Measurements from ENCODE around the gene ACD. TPM values are rescaled to one million over a fixed set of nuclear protein-coding genes. Genes with fewer than 3 reads are reported as not detected.

Gene ACD
- total and polyA plus RNA-seq, 9 donors: 5.3 to 40.8 (median 29.4) TPM

DNA sequence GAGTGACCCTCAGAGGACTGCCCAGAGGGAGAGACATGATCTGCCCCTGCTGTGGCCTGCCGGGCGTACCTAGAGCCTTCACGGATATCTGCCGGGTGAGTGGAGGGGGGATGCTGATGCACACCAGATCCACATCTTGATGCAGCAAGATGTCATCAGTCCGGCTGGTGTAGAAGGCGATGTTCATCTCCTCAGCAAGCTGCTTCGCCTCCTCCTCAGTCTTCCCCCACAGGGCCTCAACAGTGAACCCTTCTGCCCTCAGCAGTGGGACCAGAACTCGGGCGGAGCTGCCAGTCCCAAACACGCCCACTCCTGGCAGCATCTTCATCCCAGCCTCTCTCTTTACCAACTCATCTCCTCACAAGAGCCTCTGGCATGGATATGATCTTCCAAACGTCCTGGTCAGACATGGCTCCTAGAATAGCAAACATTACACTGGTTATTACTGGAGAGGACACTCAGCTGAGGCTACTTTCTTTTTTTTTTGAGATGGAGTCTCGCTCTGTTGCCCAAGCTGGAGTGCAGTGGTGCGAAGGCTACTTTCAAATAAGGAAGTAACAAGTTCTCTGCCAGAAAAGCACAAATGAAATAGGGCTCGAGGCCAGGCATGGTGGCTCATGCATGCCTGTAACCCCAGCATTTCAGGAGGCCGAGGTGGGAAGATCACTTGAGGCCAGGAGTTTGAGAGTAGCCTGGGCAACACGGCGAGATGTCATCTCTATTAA is 25.5 kb upstream of the ACD start:
- no peak for DNase-seq
- intact Hi-C loops (cut with DNase I): no loop called here
- WGBS, 3 donors: 86 to 91% (median 88%) methylated on average over 17 of the region's 17 CpGs
- H3K36me3 ChIP-seq: no peaks in the 10 kb centered on the region
- H3K4me1 ChIP-seq (ENCODE audit: insufficient read depth): no peaks in the 10 kb centered on the region
- no peak for TF ChIP-seq CTCF (IDR thresholded peaks at IDR 0.05)
- no peaks in the 10 kb centered on the region for H3K9me3 ChIP-seq
- H3K27me3 ChIP-seq: no peaks in the 10 kb centered on the region
- no peak overlapping the region for H3K27ac ChIP-seq
- H3K4me3 ChIP-seq: no peak overlapping the region

DNA sequence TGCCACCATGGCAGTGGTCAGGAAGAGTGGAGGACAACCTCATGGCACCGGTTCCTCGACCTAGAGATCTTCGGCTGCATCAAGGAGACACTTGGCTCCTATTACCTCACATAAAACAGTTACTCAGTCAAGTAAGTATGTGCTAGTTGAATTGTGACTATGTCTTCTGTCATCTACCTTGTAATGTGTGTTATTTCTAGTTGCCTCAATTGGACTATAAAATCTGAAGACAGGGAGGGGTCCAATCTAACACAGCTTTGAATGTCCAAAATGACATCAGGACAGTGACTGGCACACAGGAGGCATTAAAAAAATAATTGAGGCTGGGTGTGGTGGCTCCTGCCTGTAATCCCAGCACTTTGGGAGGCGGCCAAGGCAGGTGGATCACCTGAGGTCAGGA is 23.7 kb upstream of the ACD start:
- no peaks in the 10 kb centered on the region for H3K9me3 ChIP-seq
- no peaks in the 10 kb centered on the region for H3K4me1 ChIP-seq (ENCODE audit: insufficient read depth)
- intact Hi-C loops (cut with DNase I): no loop called here
- no peak for TF ChIP-seq EP300 (IDR thresholded peaks at IDR 0.05)
- no peak for TF ChIP-seq CTCF (IDR thresholded peaks at IDR 0.05)
- TF ChIP-seq POLR2A (IDR thresholded peaks at IDR 0.05): no peak
- H3K36me3 ChIP-seq: no peaks in the 10 kb centered on the region
- H3K4me3 ChIP-seq: no peak overlapping the region
- H3K27me3 ChIP-seq: no peaks in the 10 kb centered on the region
- WGBS, 3 donors: 92 to 97% (median 94%) methylated on average over 4 of the region's 4 CpGs
- DNase-seq: no peak
- no peak overlapping the region for H3K27ac ChIP-seq

- WGBS, 3 donors: 85 to 90% (median 90%) methylated on average over 10 of the region's 10 CpGs
- intact Hi-C loops (cut with DNase I): loop anchor here in 2 of 4 donors (5.0 to 10.0 kb wide), 3 partner anchors 125 to 345 kb away; partner anchors contain the start of genes CTRL (in 1 of the 2), DDX28 (in 1 of the 2), DUS2 (in 1 of the 2) and RANBP10 (in 1 of the 2)
- Histone ChIP-seq H3K27ac (no peak overlapping the region), H3K9me3 (no peaks in the 10 kb centered on the region), H3K27me3 (no peaks in the 10 kb centered on the region), H3K4me1 (ENCODE audit: insufficient read depth) (no peaks in the 10 kb centered on the region), H3K36me3 (no peaks in the 10 kb centered on the region), H3K4me3 (no peak overlapping the region)
- no peak for DNase-seq
- TF ChIP-seq CTCF (IDR thresholded peaks at IDR 0.05) (no peak), EP300 (IDR thresholded peaks at IDR 0.05) (no peak), POLR2A (IDR thresholded peaks at IDR 0.05) (no peak)
Observed at GRCh38 chr16:67679935-67680897, 20.2 kb upstream of the ACD start.

DNA sequence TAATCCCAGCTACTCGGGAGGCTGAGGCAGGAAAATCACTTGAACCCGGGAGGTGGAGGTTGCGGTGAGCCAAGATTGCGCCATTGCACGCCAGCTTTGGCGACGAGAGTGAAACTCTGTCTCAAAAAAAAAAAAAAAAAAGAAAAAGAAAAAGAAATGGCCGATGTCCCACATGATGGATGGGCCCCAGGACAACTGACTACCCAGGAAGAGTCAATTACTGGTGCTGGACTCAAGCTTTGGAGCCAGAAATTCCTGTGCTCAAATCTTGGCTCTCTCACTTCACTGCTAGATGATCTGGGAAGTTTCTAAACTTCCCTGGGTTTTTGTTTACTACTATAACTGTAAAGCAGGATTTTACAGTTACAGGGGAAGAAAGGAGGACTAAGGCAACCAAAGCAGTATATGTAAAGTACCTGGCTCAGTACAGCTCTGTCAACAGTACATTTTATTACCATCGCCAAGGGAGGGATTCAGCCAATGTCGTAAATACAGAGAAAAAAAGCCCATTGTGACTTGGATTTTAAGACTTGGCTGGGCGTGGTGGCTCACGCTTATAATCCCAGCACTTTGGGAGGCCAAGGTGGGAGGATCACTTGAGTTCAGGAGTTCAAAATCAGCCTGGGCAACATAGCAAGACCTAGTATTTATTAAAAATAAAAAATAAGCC is 18.4 kb upstream of the ACD start:
- DNase-seq: no peak
- WGBS, 3 donors: 89 to 94% (median 91%) methylated on average over 12 of the region's 12 CpGs
- no peaks in the 10 kb centered on the region for H3K9me3 ChIP-seq
- no peak overlapping the region for H3K4me3 ChIP-seq
- H3K27ac ChIP-seq: no peak overlapping the region
- intact Hi-C loops (cut with DNase I): loop anchor here in 2 of 4 donors (5.0 to 10.0 kb wide), 3 partner anchors 126 to 346 kb away; partner anchors contain the start of genes CTRL (in 1 of the 2), DDX28 (in 1 of the 2), DUS2 (in 1 of the 2) and RANBP10 (in 1 of the 2)
- peaks cover 4% of the 10 kb centered on the region for H3K4me1 ChIP-seq (ENCODE audit: insufficient read depth)
- no peaks in the 10 kb centered on the region for H3K36me3 ChIP-seq
- TF ChIP-seq CTCF (IDR thresholded peaks at IDR 0.05): no peak
- TF ChIP-seq POLR2A (IDR thresholded peaks at IDR 0.05): no peak
- TF ChIP-seq EP300 (IDR thresholded peaks at IDR 0.05): no peak
- no peaks in the 10 kb centered on the region for H3K27me3 ChIP-seq
